ENCODE measurements around the gene BEND6.

The BEND6 gene

GRCh38 chr6:56986611-56987010, 31.7 kb downstream of the BEND6 start:
- H3K4me1 ChIP-seq (ENCODE audit: control insufficient read depth in 1 of 2, insufficient read depth in 1 of 2, low read depth in 1 of 2, low read length in 1 of 2) = peaks cover 9 to 13% of the 10 kb centered on the region in 2 experiments
- H3K27ac ChIP-seq = no peak overlapping the region
- TF ChIP-seq CTCF (IDR thresholded peaks at IDR 0.05) = no peak
- no peaks in the 10 kb centered on the region for H3K9me3 ChIP-seq
- no peaks in the 10 kb centered on the region for H3K36me3 ChIP-seq
- H3K4me3 ChIP-seq (ENCODE audit: low read depth in 1 of 2, low read length in 1 of 2) = no peak overlapping the region
- H3K27me3 ChIP-seq = no peaks in the 10 kb centered on the region

GRCh38 chr6:56988145-56988544, 33.2 kb downstream of the BEND6 start:
- Histone ChIP-seq H3K27ac (no peak overlapping the region), H3K27me3 (no peaks in the 10 kb centered on the region), H3K9me3 (no peaks in the 10 kb centered on the region), H3K36me3 (no peaks in the 10 kb centered on the region), H3K4me1 (ENCODE audit: control insufficient read depth in 1 of 2, insufficient read depth in 1 of 2, low read depth in 1 of 2, low read length in 1 of 2) (peaks cover 9 to 13% of the 10 kb centered on the region in 2 experiments), H3K4me3 (ENCODE audit: low read depth in 1 of 2, low read length in 1 of 2) (no peak overlapping the region)
- TF ChIP-seq CTCF (IDR thresholded peaks at IDR 0.05) = no peak

GRCh38 chr6:56992036-56992435, 37.1 kb downstream of the BEND6 start:
- H3K4me3 ChIP-seq (ENCODE audit: low read depth in 1 of 2, low read length in 1 of 2) = no peak overlapping the region
- no peaks in the 10 kb centered on the region for H3K36me3 ChIP-seq
- peaks cover 0 to 6% of the 10 kb centered on the region in 2 experiments for H3K4me1 ChIP-seq (ENCODE audit: control insufficient read depth in 1 of 2, insufficient read depth in 1 of 2, low read depth in 1 of 2, low read length in 1 of 2)
- TF ChIP-seq CTCF (IDR thresholded peaks at IDR 0.05) = no peak
- no peaks in the 10 kb centered on the region for H3K27me3 ChIP-seq
- H3K9me3 ChIP-seq = no peaks in the 10 kb centered on the region
- no peak overlapping the region for H3K27ac ChIP-seq

GRCh38 chr6:56992703-56993102, 37.8 kb downstream of the BEND6 start:
- H3K36me3 ChIP-seq = no peaks in the 10 kb centered on the region
- no peak overlapping the region for H3K27ac ChIP-seq
- H3K4me1 ChIP-seq (ENCODE audit: control insufficient read depth in 1 of 2, insufficient read depth in 1 of 2, low read depth in 1 of 2, low read length in 1 of 2) = peaks cover 0 to 6% of the 10 kb centered on the region in 2 experiments
- H3K27me3 ChIP-seq = no peaks in the 10 kb centered on the region
- no peak overlapping the region for H3K4me3 ChIP-seq (ENCODE audit: low read depth in 1 of 2, low read length in 1 of 2)
- H3K9me3 ChIP-seq = no peaks in the 10 kb centered on the region
- no peak for TF ChIP-seq CTCF (IDR thresholded peaks at IDR 0.05)

- H3K4me3 ChIP-seq (ENCODE audit: low read depth in 1 of 2, low read length in 1 of 2) = no peak overlapping the region
- no peaks in the 10 kb centered on the region for H3K4me1 ChIP-seq (ENCODE audit: control insufficient read depth in 1 of 2, insufficient read depth in 1 of 2, low read depth in 1 of 2, low read length in 1 of 2)
- TF ChIP-seq CTCF (IDR thresholded peaks at IDR 0.05) = no peak
- no peak overlapping the region for H3K27ac ChIP-seq
- no peaks in the 10 kb centered on the region for H3K27me3 ChIP-seq
- H3K36me3 ChIP-seq = no peaks in the 10 kb centered on the region
- peaks cover 8% of the 10 kb centered on the region for H3K9me3 ChIP-seq
Observed at GRCh38 chr6:56995347-56995902, 40.5 kb downstream of the BEND6 start.

GRCh38 chr6:56996401-56996800, 41.5 kb downstream of the BEND6 start:
- H3K27ac ChIP-seq = no peak overlapping the region
- H3K36me3 ChIP-seq = no peaks in the 10 kb centered on the region
- no peaks in the 10 kb centered on the region for H3K4me1 ChIP-seq (ENCODE audit: control insufficient read depth in 1 of 2, insufficient read depth in 1 of 2, low read depth in 1 of 2, low read length in 1 of 2)

More at GRCh38 chr6:56996401-56996800, 41.5 kb downstream of the BEND6 start:
- no peak for TF ChIP-seq CTCF (IDR thresholded peaks at IDR 0.05)
- Histone ChIP-seq H3K4me3 (ENCODE audit: low read depth in 1 of 2, low read length in 1 of 2) (no peak overlapping the region), H3K9me3 (peaks cover 8% of the 10 kb centered on the region), H3K27me3 (no peaks in the 10 kb centered on the region)

Measured in neutrophil (primary cell).